ENCODE results near the gene DLG5.

DLG5 gene

GRCh38 chr10:77887631-77888355, 38.8 kb downstream of the DLG5 start:
- peak; percentile 20 for DNase-seq

- DNase-seq = no peak
Observed at GRCh38 chr10:77886795-77887355, 39.7 kb downstream of the DLG5 start.

DNA sequence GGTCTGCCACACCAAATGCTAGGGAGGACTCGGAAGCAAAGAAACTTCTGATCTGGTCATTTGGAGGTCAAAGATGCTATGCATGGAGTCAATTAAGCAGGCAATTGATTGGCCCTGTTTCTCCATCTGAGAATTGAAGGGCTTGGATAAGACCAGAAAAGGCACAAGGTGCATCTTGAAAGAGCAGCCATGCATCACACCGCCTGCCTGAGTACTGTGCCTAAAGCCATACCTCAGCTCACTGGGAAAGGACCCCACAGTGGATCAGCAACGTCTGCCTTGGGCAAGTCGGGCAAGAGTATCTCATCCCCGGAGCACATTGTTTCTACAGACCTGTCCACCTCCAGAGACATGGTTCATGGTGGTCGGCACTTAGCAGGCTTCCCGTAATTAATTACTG, 42.4 kb downstream of the DLG5 start:
- DNase-seq = no peak

- DNase-seq = no peak
Observed at GRCh38 chr10:77881636-77882035, 44.9 kb downstream of the DLG5 start.

DNA sequence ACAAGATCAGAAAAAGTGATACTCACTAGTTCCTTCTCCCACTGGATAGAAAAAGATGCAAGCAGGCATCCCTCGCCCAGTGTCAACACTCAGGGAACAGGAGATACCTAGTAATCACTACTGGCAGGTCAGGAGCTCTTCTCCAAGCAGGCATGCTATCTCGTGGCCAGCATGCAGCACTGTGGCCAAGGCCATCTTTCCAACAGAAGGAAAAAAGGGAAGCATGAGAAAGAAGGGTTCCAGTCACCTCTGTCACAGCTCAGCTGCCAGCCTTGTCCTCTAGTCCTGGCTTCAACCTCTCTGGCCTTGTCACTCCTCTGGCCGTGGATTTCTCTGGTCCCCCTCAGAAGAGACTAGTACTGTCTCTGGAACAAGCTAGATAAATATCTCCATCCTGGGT, 45.3 kb downstream of the DLG5 start:
- peak; percentile 13 for DNase-seq

DNA sequence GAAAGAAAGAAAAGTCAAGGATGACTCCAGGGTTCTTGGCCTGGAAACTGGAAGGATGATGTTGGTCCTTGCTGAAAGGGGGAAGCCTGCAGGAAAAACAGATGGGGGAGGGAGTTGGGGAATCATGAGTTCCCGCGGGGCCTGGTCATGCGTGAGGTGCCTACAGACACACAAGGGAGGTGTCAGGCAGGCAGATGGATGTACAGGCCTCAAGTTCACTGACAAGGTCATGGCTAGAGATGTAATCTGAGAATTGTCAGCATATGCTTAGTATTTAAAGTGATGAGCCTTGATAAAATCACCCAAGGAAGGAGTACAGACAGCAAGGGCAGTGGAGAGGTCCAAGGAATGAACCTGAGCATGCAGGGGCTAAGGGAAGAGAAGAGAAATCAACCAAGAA, 46.8 kb downstream of the DLG5 start:
- no peak for DNase-seq

DNA sequence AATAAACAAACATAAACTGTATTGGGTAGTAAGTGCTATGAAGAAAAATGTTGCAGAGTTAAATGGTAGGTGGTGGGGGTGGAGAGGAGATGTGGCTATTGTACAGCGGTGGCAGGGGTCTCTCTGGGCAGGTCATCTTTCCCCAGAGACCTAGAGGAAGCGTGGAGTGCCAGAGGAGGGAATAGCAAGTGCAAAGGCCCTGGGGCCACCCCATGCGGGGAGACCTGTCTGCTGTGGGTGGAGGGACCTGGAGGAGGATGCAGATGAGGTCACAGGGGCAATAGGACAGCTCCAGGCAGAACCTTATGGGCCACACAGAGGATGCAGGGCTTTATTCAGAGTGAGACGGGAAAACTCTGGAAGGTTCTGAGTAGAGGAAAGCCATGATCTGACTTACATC, 47.5 kb downstream of the DLG5 start:
- DNase-seq = no peak

- no peak for DNase-seq
Observed at GRCh38 chr10:77877441-77878344, 48.9 kb downstream of the DLG5 start.

- DNase-seq = no peak
Observed at GRCh38 chr10:77875730-77876129, 50.8 kb downstream of the DLG5 start.

- DNase-seq = no peak
Observed at GRCh38 chr10:77874872-77875271, 51.7 kb downstream of the DLG5 start.

DNA sequence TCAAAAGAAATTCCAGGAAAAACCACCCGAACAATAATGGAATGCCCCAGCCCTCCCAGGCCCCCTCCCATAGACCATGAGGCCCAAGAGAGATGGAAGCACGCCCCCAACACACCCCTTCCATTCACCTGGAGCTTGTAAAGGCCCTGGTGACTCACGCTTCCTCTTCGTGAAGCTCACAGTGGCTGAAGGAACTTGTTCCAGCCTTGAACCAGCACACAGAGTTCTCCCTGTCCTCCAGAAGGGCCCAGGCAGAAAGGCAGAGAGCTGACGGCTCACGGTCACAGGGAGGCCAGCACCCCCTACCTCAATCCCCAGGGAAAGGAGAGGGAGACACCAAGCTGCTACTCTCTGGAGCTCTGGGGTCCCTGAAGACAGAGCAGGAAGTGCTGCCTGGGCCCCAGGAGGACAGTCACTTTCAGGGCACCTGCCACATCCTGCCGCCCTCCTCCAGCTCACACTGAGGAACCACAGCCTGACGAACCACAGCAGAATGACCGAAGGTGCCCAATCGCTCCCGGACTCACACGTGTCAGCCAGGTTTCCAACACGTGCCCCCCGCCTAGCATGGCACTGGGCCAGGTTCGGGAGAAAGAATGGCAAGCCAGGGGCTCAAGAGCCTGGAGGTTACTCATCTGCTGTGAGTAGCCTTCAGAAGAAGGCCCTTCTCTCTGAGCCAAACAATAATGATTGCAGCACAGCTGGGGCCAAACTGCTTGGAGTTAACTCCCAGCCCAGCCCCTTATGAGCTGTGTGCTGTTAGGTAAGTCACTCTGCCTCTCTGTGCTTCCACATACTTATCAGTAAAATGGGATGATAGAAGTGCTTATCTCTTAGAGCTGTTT, 52.8 kb downstream of the DLG5 start:
- DNase-seq = no peak

- DNase-seq = no peak
Observed at GRCh38 chr10:77872947-77873535, 53.5 kb downstream of the DLG5 start.

DNA sequence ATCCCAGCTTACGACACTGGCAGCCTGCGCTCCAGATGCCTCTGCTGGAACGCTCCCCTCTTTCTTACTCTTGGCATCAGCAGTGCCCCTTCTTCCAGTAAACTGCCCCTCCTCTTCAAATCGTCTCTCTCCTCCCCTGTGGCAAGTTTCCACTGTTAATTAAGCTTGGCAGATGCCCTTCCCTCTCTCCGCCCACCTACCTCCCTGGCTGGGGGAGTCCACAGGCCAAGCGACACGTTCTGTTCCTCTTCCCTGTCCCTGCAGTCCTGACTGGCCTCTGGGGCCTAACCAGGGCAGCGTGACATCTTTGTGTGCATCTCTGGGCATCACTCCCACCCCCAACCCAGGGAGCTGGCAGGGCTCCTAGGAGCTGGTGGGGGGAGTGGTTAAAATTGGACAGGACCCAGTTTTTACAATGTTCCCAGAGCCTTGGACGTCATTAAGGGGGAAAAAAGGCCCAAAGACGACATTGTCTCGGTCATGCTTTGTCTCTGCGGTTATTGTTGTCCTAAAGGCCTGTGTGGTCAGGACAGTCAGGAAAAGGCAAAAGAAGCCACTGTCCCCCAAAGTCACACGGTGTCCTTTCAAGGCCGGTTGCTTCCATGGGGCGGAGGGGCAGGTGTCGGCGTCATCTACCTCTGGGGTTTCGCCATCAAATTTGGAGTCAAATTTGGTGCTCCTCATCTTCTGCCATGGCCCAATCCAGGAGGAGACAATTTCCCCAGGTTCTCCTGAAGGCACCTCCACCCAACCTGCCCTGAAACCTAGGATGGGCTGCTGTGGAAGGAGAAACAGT, 54.2 kb downstream of the DLG5 start:
- no peak for DNase-seq

GRCh38 chr10:77869626-77870420, 56.7 kb downstream of the DLG5 start:
- no peak for DNase-seq

DNA sequence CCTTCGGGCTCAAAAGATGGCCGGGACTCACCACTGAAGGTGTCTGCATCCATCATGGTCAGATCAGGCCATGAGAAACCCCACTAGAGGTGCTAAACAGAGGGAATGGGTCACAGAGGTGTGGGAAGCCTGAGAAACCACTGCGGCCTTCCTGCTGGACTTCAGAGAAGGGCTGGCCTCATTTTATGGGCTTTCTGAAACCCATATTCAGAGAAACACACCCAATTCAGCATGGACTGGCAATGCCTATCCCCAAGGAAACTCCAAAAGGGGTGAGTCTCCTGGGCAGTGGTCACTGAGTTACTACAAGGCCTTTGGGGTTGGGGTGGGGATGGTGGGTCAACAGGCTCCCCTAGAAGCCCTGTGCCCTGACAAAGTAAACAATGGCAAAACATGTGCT, 58.0 kb downstream of the DLG5 start:
- DNase-seq = no peak

- no peak for DNase-seq
Observed at GRCh38 chr10:77867124-77867719, 59.3 kb downstream of the DLG5 start.

DNA sequence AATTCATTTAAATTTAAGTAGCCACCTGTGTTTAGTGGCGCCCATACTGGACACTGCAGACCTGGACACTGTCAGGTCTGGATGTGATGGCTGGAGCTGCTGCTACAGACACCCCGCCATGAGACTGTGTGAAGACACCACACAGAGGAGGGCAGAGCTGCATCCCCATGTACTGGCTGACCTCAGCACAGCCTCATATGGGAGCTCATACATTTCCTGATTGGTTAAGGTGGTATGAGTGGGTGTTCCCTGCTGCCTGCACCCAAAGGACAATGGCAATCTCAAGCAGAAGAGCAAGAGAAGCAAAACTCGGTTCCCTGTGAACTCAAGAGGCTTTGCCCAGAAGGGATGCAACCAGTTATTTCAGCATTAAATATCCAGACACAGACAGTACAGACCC, 60.0 kb downstream of the DLG5 start:
- DNase-seq = no peak

- DNase-seq = no peak
Observed at GRCh38 chr10:77865580-77866324, 60.8 kb downstream of the DLG5 start.

GRCh38 chr10:77864151-77864851, 62.3 kb downstream of the DLG5 start:
- no peak for DNase-seq

Measured in OCI-M1 (cell line).